Kasumi-1 (cell line): ENCODE results near the gene NKAIN4.

ENCODE experiments used
- DNase-seq, 2 experiments: peaks; one replicate each; lab custom pipeline; 2025; lab: John Stamatoyannopoulos, UW

NKAIN4 gene

DNA sequence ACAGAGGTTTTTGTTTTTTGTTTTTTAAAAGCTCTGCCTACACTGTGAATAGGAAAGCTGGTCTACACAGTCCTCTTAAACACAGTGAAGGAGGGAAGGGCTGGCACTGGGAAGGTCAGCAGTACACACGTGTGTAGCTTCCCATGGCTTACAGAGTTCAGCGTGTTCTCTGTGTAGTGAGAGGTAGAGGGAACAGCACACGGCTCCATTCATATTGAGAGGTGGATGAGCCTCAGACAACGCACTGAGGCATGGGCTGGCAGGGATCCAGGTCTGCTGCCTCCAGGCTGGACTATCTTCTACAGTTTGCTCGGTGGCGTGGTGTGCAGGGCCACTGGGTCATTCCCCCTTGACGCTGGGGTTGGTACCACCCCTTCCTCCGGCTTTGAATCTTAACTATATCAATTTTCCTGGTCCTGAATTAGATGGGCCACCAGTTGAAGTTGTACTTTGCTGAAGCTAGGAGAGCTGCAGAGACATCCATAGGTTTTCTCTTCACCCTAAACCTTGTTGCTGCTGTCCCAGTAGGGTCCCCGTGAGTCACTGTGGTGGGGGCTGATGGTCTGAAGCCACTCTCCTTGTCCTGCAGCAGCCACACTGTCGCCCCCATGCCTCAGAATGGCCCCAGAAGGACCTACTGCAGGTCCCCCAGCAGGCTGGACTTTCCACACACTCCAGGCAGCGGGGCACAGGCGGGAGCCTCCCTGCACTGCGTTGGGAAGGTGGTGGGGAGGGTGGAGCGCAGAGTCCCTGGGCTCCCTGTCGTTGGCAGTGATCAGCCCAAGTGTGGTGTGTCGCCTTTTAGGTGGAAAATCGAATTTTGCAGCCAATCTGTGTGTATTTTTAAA is 20.3 kb upstream of the NKAIN4 start:
- no peak for DNase-seq

GRCh38 chr20:63273635-63274380 is 19.5 kb upstream of the NKAIN4 start:
- no peak for DNase-seq

GRCh38 chr20:63273059-63273579 is 18.9 kb upstream of the NKAIN4 start:
- DNase-seq: peak in 1 of 2 experiments; percentile 11

DNA sequence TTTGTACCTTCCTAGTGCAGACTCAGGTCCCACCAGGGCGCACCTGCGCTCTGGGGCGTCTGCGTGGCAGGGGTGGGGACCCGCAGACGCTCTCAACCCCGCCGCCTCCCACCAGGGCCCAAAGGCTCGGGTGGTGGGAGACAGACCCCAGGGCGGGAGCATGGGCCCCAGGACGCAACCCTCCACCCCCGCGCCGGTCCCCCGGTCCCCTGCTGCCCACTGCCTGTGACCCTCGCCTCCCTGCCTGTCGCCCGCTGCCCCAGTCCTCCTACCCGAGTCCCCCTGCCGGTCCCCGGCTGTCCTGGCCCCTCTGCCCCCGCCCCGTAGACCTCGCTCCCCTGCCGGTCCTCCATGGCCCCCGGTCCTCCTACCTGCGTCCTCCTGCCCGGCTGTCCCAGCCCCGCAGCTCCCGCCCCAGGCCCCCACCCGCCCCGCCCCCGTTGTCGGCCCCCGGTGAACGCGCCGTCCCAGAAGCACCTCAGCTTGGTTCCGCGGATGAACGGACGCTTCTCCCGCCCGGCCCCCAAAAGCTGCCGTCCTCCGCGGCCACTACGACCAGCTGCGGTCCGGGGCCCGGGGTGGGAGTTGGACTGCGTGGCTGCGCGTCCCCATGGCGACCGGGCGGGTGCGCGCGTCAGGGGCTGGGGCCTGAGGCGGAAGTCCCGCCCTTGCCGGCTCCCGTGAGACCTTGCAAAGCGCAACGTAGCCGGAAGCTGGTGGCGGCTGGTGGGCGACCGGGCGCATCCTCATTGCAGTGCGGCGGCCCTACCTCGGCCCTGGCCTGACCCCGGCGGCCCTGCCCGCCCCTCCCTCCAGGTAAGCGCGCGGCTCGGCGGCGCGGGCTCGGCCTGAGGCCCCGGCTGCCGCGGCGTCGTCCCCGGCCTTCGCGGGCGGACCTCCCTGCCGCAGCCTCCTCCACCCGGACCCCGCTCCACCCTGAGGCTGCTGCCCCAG is 18.1 kb upstream of the NKAIN4 start, which contains the start of gene ARFGAP1:
ARFGAP1 (plus strand) TSS at position 709 of the 954 bp plus-strand sequence. CDS start 2,768 bp downstream, outside the sequence.
- peak; percentile 72 to 75 for DNase-seq

DNA sequence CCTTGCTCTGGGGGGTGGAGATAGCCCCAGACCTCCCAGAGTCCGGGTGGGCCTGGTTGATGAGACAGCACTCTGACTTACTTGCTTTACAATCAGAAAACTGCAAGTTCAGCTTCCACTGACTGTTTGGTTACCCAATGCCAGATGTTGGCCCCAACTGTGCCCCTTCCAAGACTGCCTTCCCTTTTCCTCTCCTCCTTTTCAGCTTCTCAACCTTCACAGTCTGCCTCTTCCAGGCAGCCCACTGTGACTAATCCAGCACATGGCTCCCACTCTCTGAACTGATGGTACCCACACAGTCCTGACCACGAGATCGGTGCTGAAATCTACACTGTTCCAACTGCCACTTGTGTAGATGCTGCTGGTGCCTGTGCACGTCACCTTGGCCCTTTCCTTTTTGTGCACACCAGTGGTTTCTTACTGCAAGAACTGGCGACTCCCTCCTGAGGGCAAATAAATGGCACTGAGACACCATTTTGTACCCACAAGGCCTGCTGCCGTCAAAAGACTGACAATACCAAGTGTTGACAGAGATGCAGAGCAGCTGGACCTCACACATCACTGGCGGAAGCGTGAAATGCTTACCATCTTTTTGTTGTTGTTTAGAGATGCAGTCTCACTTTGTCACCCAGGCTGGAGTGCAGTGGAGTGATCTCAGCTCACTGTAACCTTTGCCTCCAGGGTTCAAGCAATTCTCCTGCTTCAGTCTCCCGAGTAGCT is 16.5 kb upstream of the NKAIN4 start:
- no peak for DNase-seq

- DNase-seq: no peak
Measured at GRCh38 chr20:63269724-63270123, 15.5 kb upstream of the NKAIN4 start.

DNA sequence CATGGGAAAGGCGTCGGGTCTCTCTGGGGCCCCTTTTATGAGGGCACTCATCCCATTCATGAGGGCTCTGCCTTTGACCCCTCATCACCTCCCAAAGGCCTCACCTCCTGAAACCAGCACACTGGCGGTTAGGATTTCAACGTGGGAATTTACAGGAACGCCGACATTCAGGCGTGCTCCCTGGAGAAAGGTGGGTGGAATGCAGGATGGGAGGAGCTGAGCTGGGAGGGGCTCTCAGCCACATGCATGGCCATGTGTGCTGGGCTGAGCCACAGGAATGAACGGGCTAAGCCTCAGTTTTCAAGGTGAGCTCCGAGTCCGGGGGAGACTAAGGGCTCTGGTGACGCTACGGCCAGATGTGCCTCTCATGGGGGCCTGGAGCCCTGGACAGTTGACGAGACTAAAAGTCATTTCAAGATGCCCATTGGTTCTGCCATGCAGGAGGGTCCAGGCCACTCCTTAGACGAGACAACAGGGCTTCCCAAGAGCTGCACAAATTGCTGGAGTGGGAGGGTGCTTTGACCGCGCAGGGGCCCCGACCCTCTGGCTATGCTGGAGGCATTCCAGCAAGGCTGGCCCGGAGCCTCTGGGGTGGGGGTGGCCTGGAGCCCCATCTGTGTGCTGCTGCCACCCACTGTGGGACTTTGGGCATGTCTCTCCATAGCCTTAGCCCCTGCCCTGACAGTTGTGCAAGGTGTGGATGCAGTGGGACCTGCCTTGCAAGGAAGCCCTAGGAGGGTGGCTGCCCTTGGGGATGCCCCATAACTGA is 14.6 kb upstream of the NKAIN4 start:
- no peak for DNase-seq

- no peak for DNase-seq
Measured at GRCh38 chr20:63268256-63268655, 14.0 kb upstream of the NKAIN4 start.

DNA sequence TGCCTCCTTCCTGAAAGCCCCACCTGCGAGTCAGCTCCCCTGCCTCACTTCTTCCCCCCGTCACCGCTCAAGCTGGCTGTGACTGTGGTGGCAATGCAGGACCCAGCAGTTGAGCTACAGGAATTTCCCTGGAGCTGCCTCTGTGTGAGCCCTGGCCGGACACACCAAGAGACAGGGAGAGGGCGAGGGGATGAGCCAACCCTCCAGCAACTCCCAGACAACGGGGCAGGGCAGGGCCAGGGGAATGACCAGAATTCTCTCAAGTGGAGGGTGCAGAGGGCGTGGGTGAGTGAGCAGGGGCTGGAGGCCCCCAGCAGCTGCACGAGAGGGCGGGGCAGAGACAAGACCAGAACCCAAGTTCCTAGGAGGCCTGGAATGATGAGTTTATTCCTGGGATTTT is 13.4 kb upstream of the NKAIN4 start:
- no peak for DNase-seq

DNA sequence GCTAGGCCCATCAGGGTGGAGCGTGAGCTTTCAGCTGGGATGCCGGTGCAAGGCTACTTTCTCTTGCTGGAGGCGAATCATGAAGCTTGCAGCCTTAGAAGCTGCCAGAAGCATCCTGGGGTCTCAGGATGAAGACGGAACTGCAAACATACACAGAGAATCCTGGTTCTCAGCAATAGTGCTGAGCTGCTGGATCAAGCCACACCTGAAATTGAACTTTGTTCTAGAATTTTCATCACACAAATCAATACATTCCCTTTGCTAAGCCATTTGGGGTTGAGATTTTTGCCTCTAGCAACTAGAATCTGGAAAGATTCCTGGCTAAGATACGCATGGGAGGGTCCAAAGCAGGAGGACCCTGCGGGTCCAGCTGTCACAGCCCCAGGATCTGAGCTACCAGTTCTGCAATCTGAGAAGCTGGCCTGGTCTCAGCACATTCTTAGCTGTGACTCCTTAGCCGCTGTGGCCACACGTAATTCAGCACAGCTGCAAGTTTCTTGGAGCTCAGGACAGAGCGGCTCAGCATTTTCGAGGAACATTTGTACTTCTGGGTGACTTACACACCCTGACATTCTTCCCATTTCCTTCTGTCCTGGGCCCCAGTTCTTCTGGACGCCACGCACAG is 11.7 kb upstream of the NKAIN4 start:
- DNase-seq: no peak

GRCh38 chr20:63264519-63264918 is 10.3 kb upstream of the NKAIN4 start:
- no peak for DNase-seq

DNA sequence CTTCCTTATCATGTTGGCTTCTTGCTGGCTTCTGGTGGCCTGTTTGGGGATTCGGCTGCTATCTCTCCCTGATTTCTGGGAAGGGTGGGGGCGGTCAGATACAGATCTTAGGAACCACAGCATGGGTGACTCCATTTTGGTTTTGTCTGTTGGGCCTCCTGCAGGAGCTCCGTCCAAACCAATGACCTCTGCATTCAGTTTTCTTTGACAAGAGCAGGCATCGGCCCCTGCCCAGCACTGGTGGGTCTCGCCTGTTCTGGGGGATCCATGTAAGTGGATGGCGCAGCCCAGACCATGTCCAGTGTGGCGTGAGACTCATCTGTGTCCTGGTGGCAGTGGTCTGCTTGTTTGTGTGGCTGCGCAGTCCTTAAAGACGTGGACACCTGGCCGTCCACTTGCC is 9.7 kb upstream of the NKAIN4 start:
- DNase-seq: no peak

- no peak for DNase-seq
Measured at GRCh38 chr20:63262836-63263235, 8.6 kb upstream of the NKAIN4 start.

DNA sequence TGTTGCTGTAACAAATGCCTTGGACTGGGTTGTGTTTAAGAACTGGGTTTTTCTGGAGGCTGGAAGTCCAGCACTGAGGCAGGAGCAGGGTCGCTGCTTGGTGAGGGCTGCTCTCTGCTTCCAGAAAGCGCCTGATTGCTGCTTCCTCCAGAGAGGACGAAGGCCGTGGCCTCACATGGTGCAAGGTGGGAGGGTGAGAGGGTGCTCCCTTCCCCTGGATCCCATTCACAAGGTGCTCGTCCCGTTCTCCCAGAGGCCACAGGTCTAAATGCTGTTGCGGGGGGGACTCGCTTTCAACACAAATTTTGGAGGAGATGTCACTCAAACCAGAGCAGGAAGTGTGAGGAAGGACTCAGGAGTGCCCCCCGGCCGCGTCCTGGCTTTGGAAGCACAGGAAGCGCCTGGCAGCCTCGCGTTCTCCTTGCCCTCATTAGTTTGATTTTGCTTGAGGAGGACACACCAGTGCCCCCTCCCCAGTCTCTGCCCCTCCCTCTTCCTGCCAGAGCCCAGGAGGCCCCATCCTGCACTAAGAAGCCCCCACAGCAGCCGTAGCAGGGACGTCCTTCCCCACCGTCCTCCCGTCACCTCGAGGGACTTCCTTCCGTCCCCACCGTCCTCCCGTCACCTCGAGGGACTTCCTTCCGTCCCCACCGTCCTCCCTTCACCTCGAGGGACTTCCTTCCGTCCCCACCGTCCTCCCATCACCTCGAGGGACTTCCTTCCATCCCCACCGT is 7.7 kb upstream of the NKAIN4 start:
- no peak for DNase-seq

DNA sequence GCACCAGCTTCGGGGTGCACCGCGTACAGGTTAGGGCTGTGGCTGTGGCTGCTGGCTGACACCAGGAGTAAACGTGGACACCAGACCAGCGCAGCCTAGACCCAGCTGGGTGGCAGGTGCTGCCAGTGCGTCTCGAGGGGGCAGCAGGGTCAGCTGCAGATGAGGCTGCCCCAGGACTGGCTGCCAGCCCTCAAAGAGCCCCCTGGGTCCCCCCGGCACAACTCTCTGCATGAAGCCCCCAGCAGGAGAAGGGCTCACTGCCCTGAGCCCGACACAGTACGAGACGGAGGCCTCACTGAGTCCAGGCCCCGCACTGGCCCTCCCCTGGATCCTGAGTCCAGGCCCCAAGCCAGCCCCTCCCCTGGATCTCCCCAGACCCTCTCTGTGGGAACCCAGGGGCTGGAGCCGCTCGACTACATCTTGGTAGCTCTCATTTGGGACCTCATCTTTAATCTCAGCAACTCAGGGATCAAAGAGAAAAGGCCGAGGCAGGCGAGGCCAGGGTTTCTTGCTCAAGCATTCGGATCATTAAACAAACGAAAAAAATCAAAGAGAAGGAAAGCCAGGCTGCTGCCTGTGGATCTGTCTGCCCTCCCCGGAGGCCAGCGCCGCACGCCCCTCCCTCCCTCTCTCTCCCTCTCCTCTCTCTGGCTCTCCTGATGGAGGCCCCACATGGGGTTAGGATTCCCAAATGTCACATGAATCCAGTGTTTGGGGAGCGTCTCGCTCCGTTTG is 7.0 kb upstream of the NKAIN4 start:
- no peak for DNase-seq

DNA sequence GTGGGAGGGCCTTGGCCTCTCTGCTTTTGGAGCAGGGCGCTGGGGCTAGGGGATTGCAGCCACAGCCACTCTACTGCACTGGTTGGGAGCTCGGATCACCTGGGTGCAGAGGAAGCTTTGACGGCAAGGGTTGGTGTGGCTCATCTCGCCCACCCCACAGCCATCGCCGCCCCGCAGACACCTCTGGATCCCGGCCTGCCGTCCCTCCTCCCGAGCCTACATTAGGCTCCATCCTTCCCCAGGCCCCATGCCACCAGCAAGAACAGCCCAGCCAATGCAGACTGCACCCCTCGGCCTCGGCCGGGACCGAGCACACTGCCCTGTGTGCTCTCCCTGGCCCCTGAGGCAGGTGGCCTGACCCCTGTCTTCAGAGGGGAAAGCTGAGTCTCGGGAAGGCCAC is 6.3 kb upstream of the NKAIN4 start:
- no peak for DNase-seq

DNA sequence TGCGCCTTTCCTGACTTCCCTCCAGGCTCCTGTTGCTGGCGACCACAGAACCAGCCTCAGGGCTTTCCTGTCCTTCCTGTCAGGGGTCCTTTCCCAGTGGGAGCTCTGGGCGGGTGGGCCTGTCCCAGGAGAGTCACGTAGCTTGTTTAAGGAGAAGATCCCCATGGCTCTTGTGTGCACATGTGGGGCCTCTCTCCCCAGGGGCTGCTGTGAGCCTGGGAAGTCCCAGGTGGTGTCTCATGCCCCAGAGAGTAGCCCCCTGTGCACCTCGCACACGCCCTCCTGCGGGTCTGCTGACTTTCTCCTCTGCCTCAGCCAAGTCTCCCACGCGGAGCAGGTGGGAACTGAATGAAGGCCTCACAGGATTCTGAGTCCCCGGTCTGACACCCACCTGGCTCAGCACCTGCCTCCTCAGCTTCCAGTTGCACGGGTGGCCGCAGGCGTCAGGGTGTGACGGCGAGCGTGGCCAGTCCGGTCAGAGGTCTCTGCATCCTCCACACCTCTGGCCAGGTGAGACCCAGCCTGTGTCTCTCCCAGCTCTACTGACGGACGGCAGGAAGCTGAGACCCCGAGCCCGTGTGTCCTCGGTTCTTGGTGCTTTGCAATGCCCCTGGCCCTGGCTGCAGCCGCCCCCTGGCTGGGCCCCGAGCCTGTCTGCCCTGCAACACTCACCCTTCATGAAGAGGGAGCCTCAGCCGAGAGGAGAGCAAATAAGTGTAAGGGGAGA is 5.6 kb upstream of the NKAIN4 start:
- DNase-seq: no peak

DNA sequence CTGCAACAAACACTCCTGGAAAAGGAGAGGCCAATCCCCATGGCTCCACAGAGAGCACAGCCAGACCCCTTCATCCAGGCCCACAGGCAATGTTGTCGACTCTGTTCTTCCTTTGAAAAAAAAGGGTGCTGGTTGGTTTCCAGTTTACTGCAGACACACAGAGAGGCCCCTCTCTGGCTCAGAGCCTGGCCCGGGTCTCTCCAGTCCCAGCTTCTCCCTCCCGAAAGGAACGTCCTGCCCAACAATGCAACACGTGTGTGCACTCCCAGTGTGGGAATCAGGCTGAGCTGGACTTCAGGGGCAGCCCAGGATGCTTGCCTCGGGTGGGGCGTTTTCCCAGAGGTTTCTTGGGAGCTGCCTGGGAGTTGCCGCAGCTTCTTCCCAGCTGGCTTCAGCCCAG is 4.5 kb upstream of the NKAIN4 start:
- no peak for DNase-seq
